Vagina (tissue), 2 donors: ENCODE measurements around the gene ZBTB5.

ENCODE experiments used
- CTCF ChIP-seq, 3 experiments: fragments of 450-650 bp in 2 of 3; fragments of 200-600 bp in 1 of 3; sonication (generic) in 1 of 3; IDR thresholded peaks; one replicate each; pipeline ENCODE4 v1.5.1; 2017 to 2019; ENCODE audit warnings: antibody characterized with exemption in 3 of 3, mild to moderate bottlenecking in 2 of 3, moderate library complexity in 2 of 3
- POLR2A ChIP-seq, 2 donors: fragments of 450-650 bp; IDR thresholded peaks; one replicate each; pipeline ENCODE4 v1.6.1; 2017; ENCODE audit warnings: antibody characterized with exemption in 2 of 2, mild to moderate bottlenecking in 2 of 2, moderate library complexity in 2 of 2
- POLR2AphosphoS5 ChIP-seq, 2 donors: sonication (generic); formaldehyde crosslinking; IDR thresholded peaks; one replicate each; pipeline ENCODE4 v1.9.0; 2017; ENCODE audit warnings: antibody characterized with exemption in 2 of 2, mild to moderate bottlenecking in 2 of 2, low read depth in 1 of 2; ENCODE audit not compliant: insufficient read depth in 1 of 2

GRCh38 chr9:37449862-37450632 lies 15.2 kb downstream of the ZBTB5 start:
- no peak for TF ChIP-seq CTCF (IDR thresholded peaks at IDR 0.05)
- TF ChIP-seq POLR2AphosphoS5 (IDR thresholded peaks at IDR 0.05; ENCODE audit: insufficient read depth in 1 of 2, low read depth in 1 of 2): no peak
- TF ChIP-seq POLR2A (IDR thresholded peaks at IDR 0.05): no peak
